Mucosa of rectum (tissue), 2 donors: ENCODE results near the gene METTL1.

ENCODE experiments used
- H3K27ac ChIP-seq, 2 donors: one replicate each; pipeline ENCODE4 v1.7.0; 2013; ENCODE audit warnings: inconsistent platforms in 2 of 2, low read depth in 2 of 2, low read length in 2 of 2
- H3K27me3 ChIP-seq, 2 donors: one replicate each; pipeline ENCODE4 v1.7.0; 2013; ENCODE audit warnings: low read length in 2 of 2; ENCODE audit not compliant: control insufficient read depth in 2 of 2, insufficient read depth in 2 of 2
- H3K36me3 ChIP-seq, 2 donors: one replicate each; pipeline ENCODE4 v1.7.0; 2013; ENCODE audit warnings: low read length in 2 of 2; ENCODE audit not compliant: control insufficient read depth in 2 of 2, insufficient read depth in 2 of 2
- H3K4me1 ChIP-seq, 2 donors: one replicate each; pipeline ENCODE4 v1.7.0; 2013; ENCODE audit warnings: low read length in 2 of 2, mild to moderate bottlenecking in 1 of 2; ENCODE audit not compliant: control insufficient read depth in 2 of 2, insufficient read depth in 2 of 2
- H3K4me3 ChIP-seq, 2 donors: one replicate each; pipeline ENCODE4 v1.7.0; 2013; ENCODE audit warnings: low read length in 2 of 2
- H3K9ac ChIP-seq, 2 donors: one replicate each; pipeline ENCODE4 v1.7.0; 2013; ENCODE audit warnings: low read length in 2 of 2, low read depth in 1 of 2, mild to moderate bottlenecking in 1 of 2
- H3K9me3 ChIP-seq, 2 donors: one replicate each; pipeline ENCODE4 v1.7.0; 2013; ENCODE audit warnings: low read length in 2 of 2; ENCODE audit not compliant: control insufficient read depth in 2 of 2
- donor health status: healthy.
- donor health status: Normal muscosa, but diverticular disease.

The METTL1 gene

GRCh38 chr12:57755454-57756372, 16.2 kb downstream of the METTL1 start:
- peaks cover 40 to 42% of the 10 kb centered on the region in 2 donors for H3K4me1 ChIP-seq
- peak overlapping the region; percentile 63 to 78 for H3K9ac ChIP-seq
- H3K4me3 ChIP-seq: peak overlapping the region; percentile 60 to 76
- H3K27me3 ChIP-seq: no peaks in the 10 kb centered on the region
- H3K36me3 ChIP-seq: peaks cover 7 to 16% of the 10 kb centered on the region in 2 donors
- H3K27ac ChIP-seq: peak overlapping the region; percentile 32 to 72
- H3K9me3 ChIP-seq: no peaks in the 10 kb centered on the region

GRCh38 chr12:57755194-57755453, 16.8 kb downstream of the METTL1 start:
- Histone ChIP-seq H3K9ac (no peak overlapping the region), H3K4me3 (peak overlapping the region; percentile 41 to 60), H3K27ac (peak overlapping the region; percentile 53 to 72), H3K9me3 (no peaks in the 10 kb centered on the region), H3K36me3 (peaks cover 13 to 20% of the 10 kb centered on the region in 2 donors), H3K27me3 (no peaks in the 10 kb centered on the region), H3K4me1 (peaks cover 40 to 42% of the 10 kb centered on the region in 2 donors)

- Histone ChIP-seq H3K4me3 (peak within 1 kb of the TSS; percentile 60 to 76), H3K27ac (peak within 1 kb of the TSS; percentile 53 to 72), H3K4me1 (peaks cover 40 to 42% of the 10 kb centered on the region in 2 donors), H3K36me3 (peaks cover 13 to 22% of the 10 kb centered on the region in 2 donors), H3K27me3 (no peaks in the 10 kb centered on the region), H3K9ac (peak within 1 kb of the TSS; percentile 63 to 78), H3K9me3 (no peaks in the 10 kb centered on the region)
Observed at GRCh38 chr12:57754411-57755193, 17.3 kb downstream of the METTL1 start, which contains the start of gene MARCHF9. Gene MARCHF9, plus strand, starts transcription at chr12:57755103. Its CDS starts 426 bp downstream, at chr12:57755529.

GRCh38 chr12:57753756-57754337, 18.1 kb downstream of the METTL1 start:
- Histone ChIP-seq H3K27ac (peak overlapping the region; percentile 53 to 62), H3K27me3 (no peaks in the 10 kb centered on the region), H3K9ac (peak overlapping the region; percentile 14 to 36), H3K9me3 (no peaks in the 10 kb centered on the region), H3K4me1 (peaks cover 40 to 42% of the 10 kb centered on the region in 2 donors), H3K36me3 (peaks cover 15 to 25% of the 10 kb centered on the region in 2 donors), H3K4me3 (no peak overlapping the region)

- H3K4me1 ChIP-seq: peaks cover 40% of the 10 kb centered on the region in 2 donors
- H3K9ac ChIP-seq: peak overlapping the region; percentile 61 to 88
- H3K9me3 ChIP-seq: no peaks in the 10 kb centered on the region
- peak overlapping the region; percentile 59 to 64 for H3K27ac ChIP-seq
- H3K27me3 ChIP-seq: no peaks in the 10 kb centered on the region
- peaks cover 16 to 21% of the 10 kb centered on the region in 2 donors for H3K36me3 ChIP-seq
- H3K4me3 ChIP-seq: peak overlapping the region; percentile 57 to 89
Observed at GRCh38 chr12:57752668-57753000, 19.3 kb downstream of the METTL1 start.

GRCh38 chr12:57751788-57752667, 19.9 kb downstream of the METTL1 start, which contains the start of gene CDK4:
Gene CDK4, minus strand, starts transcription at chr12:57752310. Its CDS starts 593 bp downstream, at chr12:57751717.
- Histone ChIP-seq H3K36me3 (peaks cover 22 to 26% of the 10 kb centered on the region in 2 donors), H3K9ac (peak within 1 kb of the TSS; percentile 88 to 89), H3K4me3 (peak within 1 kb of the TSS; percentile 83 to 89), H3K9me3 (no peaks in the 10 kb centered on the region), H3K27ac (peak within 1 kb of the TSS; percentile 85 to 86), H3K27me3 (no peaks in the 10 kb centered on the region), H3K4me1 (peaks cover 40% of the 10 kb centered on the region in 2 donors)

GRCh38 chr12:57751432-57751787, 20.5 kb downstream of the METTL1 start:
- H3K27me3 ChIP-seq: no peaks in the 10 kb centered on the region
- peaks cover 35 to 36% of the 10 kb centered on the region in 2 donors for H3K4me1 ChIP-seq
- peak overlapping the region; percentile 88 to 89 for H3K9ac ChIP-seq
- peaks cover 26 to 29% of the 10 kb centered on the region in 2 donors for H3K36me3 ChIP-seq
- H3K4me3 ChIP-seq: peak overlapping the region; percentile 83 to 89
- no peaks in the 10 kb centered on the region for H3K9me3 ChIP-seq
- H3K27ac ChIP-seq: peak overlapping the region; percentile 85 to 86

- Histone ChIP-seq H3K36me3 (peaks cover 26 to 29% of the 10 kb centered on the region in 2 donors), H3K27ac (no peak overlapping the region), H3K4me3 (peak overlapping the region in 1 of 2 donors; percentile 89), H3K9ac (peak overlapping the region; percentile 88 to 89), H3K4me1 (peaks cover 31 to 32% of the 10 kb centered on the region in 2 donors), H3K27me3 (no peaks in the 10 kb centered on the region), H3K9me3 (no peaks in the 10 kb centered on the region)
Observed at GRCh38 chr12:57750561-57751431, 21.1 kb downstream of the METTL1 start.
